ENCODE measurements around the gene MAST1.
"Not testable (repeated sequence)": the region's sequence is repeated elsewhere in the genome, so short reads cannot be mapped to it uniquely, and the experiment has no call there.

MAST1 gene

DNA sequence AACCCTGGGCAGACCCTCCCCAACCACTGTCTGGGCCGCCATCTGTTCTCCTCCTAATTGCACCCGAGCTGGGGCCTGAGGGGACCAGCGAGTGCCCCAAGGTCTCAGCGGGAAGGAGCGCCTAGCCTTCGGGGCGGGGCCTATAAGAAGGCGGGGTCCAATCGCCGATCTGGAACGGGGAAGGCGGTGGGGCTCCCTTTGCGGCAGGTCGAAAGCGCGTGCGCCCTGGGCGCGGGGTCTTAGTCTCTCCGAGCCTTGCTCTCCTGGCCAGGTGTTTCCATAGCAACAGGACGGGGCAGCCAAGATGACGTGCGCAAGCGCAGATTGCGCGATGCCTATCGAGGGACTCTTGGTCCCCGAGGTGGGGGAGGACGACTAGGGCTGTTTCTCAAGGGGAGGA is 2.8 kb downstream of the MAST1 start:
- peak; percentile 54 for DNase-seq

DNA sequence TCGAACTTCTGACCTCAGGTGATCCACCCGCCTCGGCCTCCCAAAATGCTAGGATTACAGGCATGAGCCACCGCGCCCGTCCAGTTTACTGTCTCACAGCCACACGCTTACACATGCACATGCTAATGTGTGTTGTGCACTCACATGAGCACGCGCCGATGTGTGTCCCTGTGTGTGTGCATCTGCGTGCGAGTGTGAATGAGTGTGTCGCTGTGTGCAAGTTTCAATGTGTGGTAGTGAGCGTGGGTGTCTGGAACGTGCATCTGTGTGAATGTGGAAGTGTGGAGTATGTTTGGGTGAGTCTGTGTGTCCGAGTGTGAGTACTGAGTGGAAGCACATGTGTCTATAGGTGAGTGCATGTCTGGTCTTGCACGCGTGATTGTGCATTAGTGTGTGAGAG is 4.2 kb downstream of the MAST1 start:
- no peak for DNase-seq

DNA sequence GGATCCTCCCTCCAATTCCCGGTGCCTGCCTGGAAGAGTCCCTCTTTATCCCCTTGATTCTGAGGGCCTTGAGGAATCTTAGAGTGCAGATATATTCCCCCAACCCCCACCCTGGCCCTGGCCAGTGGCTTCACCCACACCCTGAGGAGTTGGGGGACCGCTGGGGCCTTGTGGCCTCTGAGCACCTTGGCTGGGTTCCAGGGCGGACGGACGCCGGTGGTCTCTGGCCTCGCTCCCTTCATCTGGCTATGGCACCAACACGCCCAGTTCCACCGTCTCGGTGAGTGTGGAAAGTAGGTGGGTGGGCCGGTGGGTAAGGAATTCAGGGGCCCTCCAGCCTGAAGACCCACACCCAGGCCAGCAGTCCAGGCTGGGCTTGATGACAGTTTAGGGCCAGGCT is 5.0 kb downstream of the MAST1 start:
- DNase-seq: no peak

DNA sequence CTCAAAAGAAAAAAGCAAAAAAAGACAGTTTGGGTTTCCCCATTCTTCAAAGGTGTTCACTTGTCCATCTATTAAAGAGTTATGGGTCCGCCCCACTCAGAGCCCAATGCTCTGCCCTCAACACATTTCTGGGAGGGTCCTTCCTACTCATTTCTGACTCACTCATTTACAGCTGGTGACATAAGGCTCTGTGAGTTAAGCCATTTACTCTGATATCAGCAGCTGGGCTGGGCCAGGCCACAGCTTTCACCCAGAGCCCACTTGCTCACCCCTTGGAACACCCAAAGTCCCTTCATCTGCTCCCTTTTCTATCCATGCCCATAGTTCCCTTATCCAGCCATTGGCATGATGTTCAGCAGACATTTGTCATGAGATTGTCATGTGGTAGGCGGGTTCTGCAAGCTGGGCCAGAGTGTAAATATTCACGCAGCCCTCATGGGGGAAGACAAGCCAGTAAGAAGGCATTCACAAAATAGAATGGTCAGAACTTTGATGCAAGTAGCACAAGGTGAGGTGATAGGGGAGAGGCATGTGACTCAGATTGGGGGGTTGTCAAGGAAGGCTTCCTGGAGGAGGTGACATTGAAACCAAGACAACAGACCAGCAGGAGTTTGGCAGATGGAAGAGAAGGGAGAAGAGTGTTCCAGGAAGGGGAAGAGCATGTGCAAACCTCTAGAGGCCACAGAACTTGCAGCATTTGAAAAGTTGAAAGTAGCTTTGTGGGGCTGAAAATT is 5.9 kb downstream of the MAST1 start:
- DNase-seq: no peak

DNA sequence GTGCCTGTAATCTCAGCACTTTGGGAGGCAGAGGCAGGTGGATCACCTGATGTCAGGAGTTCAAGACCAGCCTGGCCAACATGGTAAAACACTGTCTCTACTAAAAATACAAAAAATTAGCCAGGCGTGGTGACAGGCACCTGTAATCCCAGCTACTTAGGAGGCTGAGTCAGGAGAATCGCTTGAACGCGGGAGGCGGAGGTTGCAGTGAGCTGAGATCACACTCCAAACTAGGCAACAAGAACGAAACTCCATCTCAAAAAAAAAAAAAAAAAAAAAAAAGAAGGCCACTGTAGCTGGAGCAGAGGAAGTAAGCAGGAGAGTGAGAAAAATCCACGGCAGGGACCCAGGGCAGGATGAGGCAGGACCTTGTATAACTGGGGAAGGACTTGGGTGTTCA is 8.3 kb downstream of the MAST1 start:
- not testable (repeated sequence) for DNase-seq

DNA sequence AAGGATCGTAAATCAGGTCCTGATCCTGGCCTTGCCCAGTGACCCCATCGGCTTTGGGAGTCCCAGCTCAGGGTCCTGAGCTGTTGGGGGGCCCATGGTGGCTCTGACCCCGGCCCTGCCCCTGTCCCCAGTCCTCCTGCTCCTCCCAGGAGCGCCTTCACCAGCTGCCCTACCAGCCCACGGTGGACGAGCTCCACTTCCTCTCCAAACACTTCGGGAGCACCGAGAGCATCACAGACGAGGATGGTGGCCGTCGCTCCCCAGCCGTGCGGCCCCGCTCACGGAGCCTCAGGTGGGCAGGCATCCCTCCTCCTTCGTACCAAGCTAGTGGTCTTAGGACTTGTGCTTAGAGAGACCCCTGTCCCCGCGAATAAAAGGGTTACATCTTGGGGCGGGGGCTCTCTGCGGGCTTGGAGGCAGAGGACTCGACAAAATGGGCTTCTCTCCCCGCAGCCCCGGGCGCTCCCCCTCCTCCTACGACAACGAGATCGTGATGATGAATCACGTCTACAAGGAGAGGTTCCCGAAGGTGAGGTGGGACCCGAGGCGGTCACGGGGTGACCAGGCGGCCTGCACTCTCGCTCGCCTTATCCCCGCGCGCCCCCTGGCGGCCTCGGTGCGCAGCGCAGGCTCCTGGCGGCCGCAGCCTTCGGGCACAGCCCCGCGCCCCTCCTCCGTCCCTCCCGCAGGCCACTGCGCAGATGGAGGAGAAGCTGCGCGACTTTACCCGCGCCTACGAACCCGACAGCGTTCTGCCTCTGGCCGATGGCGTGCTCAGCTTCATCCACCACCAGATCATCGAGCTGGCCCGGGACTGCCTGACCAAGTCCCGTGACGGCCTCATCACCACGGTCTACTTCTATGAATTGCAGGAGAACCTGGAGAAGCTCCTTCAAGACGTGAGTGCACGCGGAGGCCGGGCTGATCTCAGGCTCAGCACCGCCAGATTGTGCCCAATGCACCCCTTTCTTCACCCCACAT is 9.1 kb downstream of the MAST1 start:
- peak; percentile 16 for DNase-seq

DNA sequence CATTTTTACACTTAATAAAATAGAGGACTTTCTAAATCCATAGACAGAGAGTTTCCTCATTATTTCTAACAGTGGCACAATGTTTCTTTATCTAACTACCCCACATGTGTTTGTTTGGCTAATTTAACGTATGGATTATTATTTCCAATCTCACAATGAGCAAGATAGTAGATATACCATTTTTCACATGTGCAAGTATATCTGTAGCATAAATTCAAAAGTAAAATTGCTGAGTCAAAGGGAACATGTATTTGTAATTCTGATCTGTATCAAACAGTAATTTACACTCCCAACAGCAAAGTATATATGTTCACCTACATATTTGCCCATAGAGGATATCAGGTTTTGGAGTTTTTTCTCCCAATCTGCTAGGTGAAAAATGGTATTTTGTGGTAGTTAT is 18.3 kb downstream of the MAST1 start:
- DNase-seq: no peak

DNA sequence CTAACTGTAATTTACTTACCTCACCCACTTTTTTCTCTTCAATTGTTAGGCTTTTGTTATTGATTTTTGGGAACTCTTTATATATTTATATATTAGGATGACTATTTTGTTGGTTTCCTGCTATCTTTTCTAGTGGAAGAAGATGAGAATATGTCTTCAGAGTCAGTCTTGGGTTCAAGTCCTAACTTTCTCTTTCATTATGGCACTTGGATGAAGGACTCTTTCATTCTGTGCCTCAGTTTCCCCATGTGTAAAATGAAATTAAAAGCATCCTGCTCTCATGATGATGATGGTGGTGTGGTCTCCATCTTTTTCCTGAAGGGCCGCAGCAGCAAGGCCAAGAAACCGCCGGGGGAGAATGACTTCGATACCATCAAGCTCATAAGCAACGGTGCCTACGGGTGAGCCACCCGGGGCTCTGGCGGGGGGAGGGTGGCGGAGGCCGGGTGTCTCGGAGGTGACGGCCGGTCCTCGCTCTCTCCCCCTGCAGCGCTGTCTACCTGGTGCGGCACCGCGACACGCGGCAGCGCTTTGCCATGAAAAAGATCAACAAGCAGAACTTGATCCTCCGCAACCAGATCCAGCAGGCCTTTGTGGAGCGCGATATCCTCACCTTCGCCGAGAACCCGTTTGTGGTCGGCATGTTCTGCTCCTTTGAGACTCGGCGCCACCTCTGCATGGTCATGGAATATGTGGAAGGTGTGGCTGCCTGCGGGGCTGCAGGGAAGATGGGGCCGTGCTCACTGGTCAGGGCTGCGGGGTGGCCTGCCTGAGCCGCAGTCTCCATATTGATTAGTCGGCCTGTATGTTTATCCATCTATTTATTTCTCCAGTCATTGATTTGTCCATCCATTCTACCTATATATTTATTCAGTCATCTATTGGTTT is 20.0 kb downstream of the MAST1 start:
- no peak for DNase-seq

DNA sequence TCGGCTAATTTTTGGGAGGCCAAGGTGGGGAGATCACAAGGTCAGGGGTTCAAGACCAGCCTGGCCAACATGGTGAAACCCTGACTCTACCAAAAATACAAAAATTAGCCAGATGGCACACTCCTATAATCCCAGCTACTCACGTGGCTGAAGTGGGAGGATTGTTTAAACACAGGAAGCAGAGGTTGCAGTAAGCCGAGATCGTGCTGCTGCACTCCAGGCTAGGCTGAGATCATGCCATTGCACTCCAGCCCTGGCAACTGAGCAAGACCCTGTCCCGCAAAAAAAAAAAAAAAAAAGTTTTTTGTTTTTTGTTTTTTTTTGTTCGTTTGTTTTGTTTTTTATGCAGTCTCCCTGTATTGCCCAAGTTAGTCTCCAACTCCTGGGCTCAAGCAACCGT is 21.2 kb downstream of the MAST1 start:
- DNase-seq: no peak

DNA sequence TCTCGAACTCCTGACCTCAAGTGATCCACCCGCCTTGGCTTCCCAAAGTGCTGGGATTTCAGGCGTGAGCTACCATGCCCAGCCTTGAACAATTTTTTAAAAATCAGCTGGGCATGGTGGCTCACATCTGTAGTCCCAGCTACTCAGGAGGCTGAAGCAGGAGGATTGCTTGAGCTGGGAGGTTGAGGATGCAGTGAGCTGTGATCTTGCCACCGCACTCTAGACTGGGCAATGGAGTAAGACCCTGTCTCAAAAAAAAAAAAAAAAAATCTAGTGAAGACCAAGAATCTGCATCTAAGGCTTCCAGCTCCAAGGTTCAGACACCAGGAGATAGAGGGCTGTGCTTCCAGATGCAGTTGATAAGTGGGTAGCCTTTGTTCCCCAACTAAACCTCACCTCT is 25.8 kb downstream of the MAST1 start:
- no peak for DNase-seq

DNA sequence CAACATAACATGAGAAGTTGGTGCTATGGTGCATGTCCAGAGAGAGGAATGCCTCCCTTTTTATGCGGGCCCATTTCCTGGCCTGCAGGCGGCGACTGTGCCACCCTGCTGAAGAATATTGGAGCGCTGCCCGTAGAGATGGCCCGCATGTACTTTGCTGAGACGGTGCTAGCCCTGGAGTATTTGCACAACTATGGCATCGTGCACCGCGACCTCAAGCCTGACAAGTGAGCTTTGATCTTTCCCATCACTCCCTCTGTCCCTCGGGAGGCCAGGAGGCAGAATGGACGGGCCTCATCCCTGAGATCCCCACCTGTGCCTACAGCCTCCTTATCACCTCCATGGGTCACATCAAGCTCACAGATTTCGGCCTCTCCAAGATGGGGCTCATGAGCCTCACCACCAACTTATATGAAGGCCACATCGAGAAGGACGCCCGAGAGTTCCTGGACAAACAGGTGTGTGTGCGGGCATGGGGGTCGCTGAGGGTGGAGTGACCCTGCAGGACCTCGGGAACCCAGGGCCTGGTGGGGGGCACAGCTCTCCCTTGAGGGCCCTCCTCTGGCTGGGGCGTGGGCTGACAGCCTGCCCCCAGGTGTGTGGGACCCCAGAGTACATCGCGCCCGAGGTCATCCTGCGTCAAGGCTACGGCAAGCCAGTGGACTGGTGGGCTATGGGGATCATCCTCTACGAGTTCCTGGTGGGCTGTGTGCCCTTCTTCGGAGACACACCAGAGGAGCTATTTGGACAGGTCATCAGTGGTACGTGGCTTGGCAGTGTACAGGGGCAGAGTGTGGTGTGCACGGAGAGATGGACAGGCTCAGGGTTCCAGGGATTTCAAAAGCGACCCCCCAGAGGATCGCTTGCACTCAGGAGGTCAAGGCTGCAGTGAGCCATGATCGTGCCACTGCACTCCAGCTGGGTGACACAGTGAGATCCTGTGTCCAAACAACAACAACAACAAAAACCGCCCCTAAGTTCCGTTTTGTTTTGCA is 26.7 kb downstream of the MAST1 start:
- peak; percentile 66 for DNase-seq

DNA sequence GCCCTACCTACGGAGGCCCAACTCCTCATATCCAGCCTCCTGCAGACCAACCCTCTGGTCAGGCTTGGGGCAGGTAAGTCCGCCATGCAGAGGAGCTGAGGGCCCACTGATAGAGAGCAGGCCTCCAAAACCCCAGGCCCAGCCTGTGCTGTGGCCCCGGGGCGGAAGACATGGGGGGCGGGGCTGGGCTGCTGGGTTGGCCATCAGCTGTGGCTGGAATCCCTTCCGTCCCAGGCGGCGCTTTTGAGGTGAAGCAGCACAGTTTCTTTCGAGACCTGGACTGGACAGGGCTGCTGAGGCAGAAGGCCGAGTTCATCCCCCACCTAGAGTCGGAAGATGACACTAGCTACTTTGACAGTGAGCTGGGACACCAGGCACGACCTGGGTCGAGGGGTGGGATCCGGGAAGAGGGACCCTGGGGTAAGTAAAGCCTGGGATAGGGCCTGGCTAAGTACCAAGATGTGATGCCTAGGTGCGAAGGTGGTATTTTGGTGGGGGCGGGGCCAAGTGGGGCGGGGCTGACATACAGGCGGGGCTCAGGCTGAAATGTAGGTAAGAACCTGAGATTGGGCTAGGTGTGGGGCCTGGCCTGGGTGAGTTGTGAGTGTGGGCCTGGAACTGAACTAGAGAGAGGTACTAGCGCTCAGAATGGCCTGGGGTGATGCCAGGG is 27.6 kb downstream of the MAST1 start:
- no peak for DNase-seq

DNA sequence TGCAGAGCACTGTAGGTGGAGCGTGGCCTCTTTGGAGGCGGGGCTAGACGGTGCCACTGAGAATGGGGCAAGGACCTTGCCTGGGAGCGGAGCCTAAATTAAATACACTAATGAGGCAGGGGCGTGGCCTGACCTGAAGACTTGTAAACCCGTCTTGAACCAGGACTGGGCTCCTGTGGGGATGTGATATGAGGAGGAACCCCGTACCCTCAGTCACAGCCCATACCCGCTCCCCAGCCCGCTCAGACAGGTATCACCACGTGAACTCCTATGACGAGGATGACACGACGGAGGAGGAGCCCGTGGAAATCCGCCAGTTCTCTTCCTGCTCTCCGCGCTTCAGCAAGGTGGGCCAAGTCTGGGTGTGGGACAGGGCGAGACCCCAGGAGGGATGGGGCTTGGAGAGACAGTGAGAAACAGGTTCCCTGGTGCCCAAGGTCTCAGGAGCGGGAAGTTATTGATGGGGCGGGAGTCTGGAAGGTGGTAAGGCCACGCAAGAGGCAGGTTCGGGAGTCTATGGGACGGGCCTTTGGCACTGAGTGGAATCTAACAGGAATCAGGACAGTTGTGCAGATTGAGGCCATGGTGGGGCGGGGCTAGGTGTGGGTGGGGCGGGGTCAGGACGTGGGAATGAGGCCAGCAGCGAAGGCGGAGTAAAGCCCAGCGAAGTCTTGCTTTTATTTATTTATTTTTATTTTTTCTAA is 28.3 kb downstream of the MAST1 start:
- no peak for DNase-seq

DNA sequence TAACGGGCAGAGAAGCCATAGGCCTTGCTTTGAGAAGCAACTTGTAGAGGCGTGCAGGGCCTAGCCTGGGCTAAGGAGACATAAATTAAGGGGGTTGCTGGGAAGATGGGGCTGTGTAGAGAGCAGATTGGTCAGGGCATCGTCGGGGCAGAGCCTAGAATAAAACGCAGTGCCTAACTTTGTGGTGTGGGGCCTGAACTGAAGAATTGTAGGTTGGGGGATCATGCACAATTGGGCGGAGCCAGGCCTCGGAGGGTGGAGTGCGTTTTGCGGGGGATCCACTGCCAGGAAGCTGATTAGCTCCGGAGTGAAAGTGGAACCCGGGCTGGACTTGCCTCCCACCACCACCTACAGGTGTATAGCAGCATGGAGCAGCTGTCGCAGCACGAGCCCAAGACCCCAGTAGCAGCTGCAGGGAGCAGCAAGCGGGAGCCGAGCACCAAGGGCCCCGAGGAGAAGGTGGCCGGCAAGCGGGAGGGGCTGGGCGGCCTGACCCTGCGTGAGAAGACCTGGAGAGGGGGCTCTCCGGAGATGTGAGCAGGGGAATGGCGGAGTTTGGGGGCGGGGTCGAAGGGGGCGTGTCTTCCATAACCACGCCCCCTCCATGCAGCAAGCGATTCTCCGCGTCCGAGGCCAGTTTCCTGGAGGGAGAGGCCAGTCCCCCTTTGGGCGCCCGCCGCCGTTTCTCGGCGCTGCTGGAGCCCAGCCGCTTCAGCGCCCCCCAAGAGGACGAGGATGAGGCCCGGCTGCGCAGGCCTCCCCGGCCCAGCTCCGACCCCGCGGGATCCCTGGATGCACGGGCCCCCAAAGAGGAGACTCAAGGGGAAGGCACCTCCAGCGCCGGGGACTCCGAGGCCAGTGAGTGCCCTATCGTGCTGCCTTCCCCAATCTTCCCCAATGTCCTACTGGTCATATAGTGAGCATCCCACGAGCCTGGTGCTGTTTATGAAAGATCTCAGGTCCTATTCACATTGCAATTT is 29.1 kb downstream of the MAST1 start:
- DNase-seq: peak; percentile 79

DNA sequence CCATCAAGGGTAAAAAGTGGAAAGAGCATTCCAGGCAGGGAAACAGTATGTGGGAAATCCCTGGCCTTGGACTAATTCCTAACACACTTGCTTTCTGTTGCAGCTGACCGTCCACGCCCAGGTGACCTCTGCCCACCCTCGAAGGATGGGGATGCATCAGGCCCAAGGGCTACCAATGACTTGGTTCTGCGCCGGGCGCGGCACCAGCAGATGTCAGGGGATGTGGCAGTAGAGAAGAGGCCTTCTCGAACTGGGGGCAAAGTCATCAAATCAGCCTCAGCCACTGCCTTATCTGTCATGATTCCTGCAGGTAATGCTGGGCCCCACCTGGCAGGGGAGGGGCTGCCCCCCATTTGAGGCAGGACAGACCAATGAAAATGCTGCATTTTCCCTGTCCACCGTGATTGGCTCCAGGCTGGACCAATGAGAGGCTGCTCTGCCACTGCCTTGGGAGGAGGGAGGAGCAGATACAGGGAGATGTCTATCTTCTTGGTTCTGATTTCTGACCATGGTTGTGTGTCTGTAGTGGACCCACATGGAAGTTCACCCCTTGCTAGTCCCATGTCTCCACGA is 30.3 kb downstream of the MAST1 start:
- DNase-seq: no peak

DNA sequence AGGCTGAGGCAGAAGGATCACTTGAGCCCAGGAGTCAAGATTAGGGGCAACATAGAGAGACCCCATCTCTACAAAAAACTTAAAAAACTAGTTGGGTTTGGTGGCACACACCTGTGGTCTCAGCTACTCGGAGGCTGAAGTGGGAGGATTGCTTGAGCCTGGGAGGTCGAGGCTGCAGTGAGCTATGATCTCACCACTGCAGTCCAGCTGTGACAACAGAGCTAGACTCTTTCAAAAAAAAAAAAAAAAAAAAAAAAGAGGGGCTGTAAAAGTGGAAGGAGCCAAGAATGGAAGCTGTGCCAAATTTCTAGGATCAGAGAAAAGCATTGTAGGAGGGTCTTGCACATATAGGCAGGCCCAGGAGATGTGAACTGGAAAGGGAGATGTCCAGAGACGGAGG is 33.4 kb downstream of the MAST1 start:
- DNase-seq: no peak

DNA sequence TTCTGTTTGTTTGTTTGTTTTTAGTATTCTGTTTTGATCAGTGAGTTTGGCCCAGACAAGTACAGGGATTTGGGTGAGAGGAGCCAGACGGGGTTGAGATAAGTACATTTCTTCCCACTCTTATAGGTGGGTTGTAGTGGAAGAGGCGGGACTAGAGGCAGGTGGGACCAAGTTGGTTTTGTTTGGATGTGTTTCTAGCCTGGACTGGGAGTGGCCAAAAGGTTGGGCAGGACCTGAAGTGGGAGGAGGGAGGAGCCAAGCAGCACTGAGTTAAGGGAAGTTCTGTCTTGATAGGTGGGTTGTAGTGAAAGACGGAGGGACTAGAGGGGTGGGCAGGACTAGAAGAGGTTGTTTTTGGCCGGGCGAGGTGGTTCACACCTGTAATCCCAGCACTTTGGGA is 33.9 kb downstream of the MAST1 start:
- no peak for DNase-seq

DNA sequence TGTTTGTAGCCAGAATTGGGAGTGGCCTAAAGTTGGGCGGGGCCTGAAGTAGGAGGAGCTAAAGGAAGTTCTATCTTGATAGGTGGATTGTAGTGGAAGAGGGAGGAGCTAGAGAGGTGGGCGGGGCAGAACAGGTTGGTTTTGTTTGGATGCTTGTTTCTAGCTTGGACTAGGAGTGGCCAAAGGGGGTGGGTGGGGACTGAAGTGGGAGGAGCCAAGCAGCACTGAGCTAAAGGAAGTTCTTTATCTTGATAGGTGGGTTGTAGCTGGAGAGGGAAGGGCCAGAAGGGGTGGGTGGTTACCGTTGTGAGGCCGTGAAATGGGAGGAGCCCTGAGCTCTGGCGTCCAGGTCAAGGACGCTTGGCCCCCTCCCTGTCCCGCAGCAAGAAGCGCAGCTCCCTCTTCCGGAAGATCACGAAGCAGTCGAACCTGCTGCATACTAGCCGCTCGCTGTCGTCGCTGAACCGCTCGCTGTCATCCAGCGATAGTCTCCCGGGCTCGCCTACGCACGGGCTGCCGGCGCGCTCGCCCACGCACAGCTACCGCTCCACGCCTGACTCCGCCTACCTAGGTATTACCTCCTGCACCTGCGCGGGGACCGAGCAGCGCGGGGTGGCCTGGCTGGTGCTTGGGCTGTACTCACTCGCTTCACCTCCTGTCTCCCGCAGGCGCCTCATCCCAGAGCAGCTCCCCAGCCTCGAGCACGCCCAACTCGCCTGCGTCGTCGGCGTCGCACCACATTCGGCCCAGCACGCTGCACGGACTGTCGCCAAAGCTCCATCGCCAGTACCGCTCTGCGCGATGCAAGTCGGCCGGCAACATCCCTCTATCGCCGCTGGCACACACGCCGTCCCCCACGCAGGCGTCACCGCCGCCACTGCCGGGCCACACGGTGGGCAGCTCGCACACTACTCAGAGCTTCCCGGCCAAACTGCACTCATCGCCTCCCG is 34.9 kb downstream of the MAST1 start:
- no peak for DNase-seq
